OCI-LY1 (cell line): Measurements from ENCODE around the gene SPRED1.

Source experiments
- EZH2 ChIP-seq: fragments of 200-600 bp; sonication (generic), shearing (Covaris generic); IDR thresholded peaks from 2 replicates; pipeline ENCODE4 v1.8.0; 2017; ENCODE audit warnings: borderline replicate concordance, mixed run types, mild to moderate bottlenecking, antibody characterized with exemption, low read length, moderate library complexity, mixed read lengths
- TF ChIP-seq, protein P1 (sequence below): fragments of 200-600 bp; sonication (generic), shearing (Covaris generic); IDR thresholded peaks from 2 replicates; pipeline ENCODE4 v1.5.1; 2017; ENCODE audit warnings: mild to moderate bottlenecking, antibody characterized with exemption, low read length, moderate library complexity, mixed read lengths

DNA sequence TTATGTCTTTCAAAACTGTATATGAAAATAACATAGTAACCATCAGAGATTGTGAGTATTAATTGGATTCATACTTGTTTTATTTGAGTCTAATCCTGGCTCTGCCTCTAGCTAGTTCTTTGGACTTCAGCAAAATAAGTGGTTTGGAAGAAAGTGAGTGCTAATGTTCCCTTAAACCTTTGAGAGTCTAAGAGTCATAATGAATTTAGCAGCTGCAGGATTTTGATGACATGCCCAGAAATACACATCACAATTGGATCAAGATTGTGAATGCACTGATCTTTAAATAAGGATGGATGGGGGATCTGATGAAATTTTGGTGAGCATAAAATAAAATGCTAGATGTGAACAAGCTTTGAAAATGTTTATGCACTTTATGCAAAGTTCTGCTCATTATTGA is 121.4 kb downstream of the SPRED1 start:
- TF ChIP-seq, protein P1, sequence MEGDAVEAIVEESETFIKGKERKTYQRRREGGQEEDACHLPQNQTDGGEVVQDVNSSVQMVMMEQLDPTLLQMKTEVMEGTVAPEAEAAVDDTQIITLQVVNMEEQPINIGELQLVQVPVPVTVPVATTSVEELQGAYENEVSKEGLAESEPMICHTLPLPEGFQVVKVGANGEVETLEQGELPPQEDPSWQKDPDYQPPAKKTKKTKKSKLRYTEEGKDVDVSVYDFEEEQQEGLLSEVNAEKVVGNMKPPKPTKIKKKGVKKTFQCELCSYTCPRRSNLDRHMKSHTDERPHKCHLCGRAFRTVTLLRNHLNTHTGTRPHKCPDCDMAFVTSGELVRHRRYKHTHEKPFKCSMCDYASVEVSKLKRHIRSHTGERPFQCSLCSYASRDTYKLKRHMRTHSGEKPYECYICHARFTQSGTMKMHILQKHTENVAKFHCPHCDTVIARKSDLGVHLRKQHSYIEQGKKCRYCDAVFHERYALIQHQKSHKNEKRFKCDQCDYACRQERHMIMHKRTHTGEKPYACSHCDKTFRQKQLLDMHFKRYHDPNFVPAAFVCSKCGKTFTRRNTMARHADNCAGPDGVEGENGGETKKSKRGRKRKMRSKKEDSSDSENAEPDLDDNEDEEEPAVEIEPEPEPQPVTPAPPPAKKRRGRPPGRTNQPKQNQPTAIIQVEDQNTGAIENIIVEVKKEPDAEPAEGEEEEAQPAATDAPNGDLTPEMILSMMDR = no peak
- TF ChIP-seq EZH2 = no peak
